Fibroblast of lung (primary cell): Measurements from ENCODE around the gene ANXA6. TPM values are rescaled to one million over a fixed set of nuclear protein-coding genes. Genes with fewer than 3 reads are reported as not detected.

ENCODE experiments used
- DNase-seq, 2 donors: peaks; one replicate each; pipeline versions ENCODE4 v3.0.0 to v3.0.0-alpha.2; 2010; ENCODE audit warnings: low read depth in 2 of 2
- H2AFZ ChIP-seq: 2 replicates; pipeline ENCODE4 v1.5.1; 2012; ENCODE audit warnings: low read length, control low read depth, inconsistent platforms
- H3K27ac ChIP-seq: 2 replicates; pipeline ENCODE4 v1.5.1; 2011; ENCODE audit warnings: low read length, control low read depth; ENCODE audit not compliant: insufficient read depth
- H3K27me3 ChIP-seq: 2 replicates; pipeline ENCODE4 v1.5.1; 2011; ENCODE audit warnings: mild to moderate bottlenecking, low read length; ENCODE audit not compliant: control insufficient read depth, insufficient read depth
- H3K36me3 ChIP-seq: 2 replicates; pipeline ENCODE4 v1.5.1; 2011; ENCODE audit warnings: low read length; ENCODE audit not compliant: control insufficient read depth, insufficient read depth
- H3K4me1 ChIP-seq: 2 replicates; pipeline ENCODE4 v1.5.1; 2011; ENCODE audit warnings: low read length; ENCODE audit not compliant: control insufficient read depth, insufficient read depth; ENCODE audit errors: extremely low read depth
- H3K4me2 ChIP-seq: 2 replicates; pipeline ENCODE4 v1.5.1; 2011; ENCODE audit warnings: low read length, control low read depth; ENCODE audit not compliant: insufficient read depth; ENCODE audit errors: extremely low read depth
- H3K4me3 ChIP-seq, 4 experiments: fragments of 200-600 bp in 1 of 4; sonication (generic) in 1 of 4; replicated peaks in 1 of 4; 2 replicates each; pipeline ENCODE4 v1.5.1; 2011 to 2016; ENCODE audit warnings: low read length in 4 of 4, low read depth in 3 of 4, mild to moderate bottlenecking in 3 of 4, control low read depth in 2 of 4, inconsistent platforms in 1 of 4, mixed read lengths in 1 of 4; ENCODE audit not compliant: insufficient read depth in 1 of 4; ENCODE audit errors: control extremely low read depth in 1 of 4
- H3K79me2 ChIP-seq: 2 replicates; pipeline ENCODE4 v1.5.1; 2012; ENCODE audit warnings: mild to moderate bottlenecking, low read length, inconsistent platforms; ENCODE audit not compliant: control insufficient read depth, insufficient read depth
- H3K9ac ChIP-seq: 2 replicates; pipeline ENCODE4 v1.5.1; 2011; ENCODE audit warnings: mild to moderate bottlenecking, low read length, control low read depth; ENCODE audit not compliant: insufficient read depth
- H3K9me3 ChIP-seq: 2 replicates; pipeline ENCODE4 v1.5.1; 2012; ENCODE audit warnings: low read depth, low read length; ENCODE audit not compliant: control insufficient read depth, insufficient read depth
- H4K20me1 ChIP-seq: 2 replicates; pipeline ENCODE4 v1.5.1; 2011; ENCODE audit warnings: low read length; ENCODE audit not compliant: control insufficient read depth, insufficient read depth; ENCODE audit errors: extremely low read depth
- EZH2 ChIP-seq: IDR thresholded peaks from 2 replicates; pipeline ENCODE4 v1.5.1; 2012; ENCODE audit warnings: low read length, control low read depth, mild to moderate bottlenecking; ENCODE audit errors: missing control alignments
- polyA plus RNA-seq, 2 donors: library from polyadenylated mRNA; depleted of rRNA in 1 of 2; stranded (reverse) in 1 of 2; unstranded in 1 of 2; fragments of >200 nt; gene quantifications; 2 replicates each; pipeline ENCODE4 v1.2.1, GENCODE V29; 2011 to 2012; ENCODE audit warnings: missing spikeins in 1 of 2
- total RNA-seq: library from RNA; depleted of rRNA; stranded (reverse); fragments of >200 nt; gene quantifications from 2 replicates; pipeline ENCODE4 v1.2.1, GENCODE V29; 2014
- TF ChIP-seq, protein P1 (sequence below), 2 donors: IDR thresholded peaks in 1 of 2; conservative IDR thresholded peaks in 1 of 2; 1 replicate in 1 of 2; 2 replicates in 1 of 2; pipeline ENCODE4 v1.5.1; 2011 to 2012; ENCODE audit warnings: low read length in 2 of 2, control low read depth in 1 of 2, inconsistent platforms in 1 of 2, low read depth in 1 of 2, mild to moderate bottlenecking in 1 of 2

Gene ANXA6
- total and polyA plus RNA-seq, 2 donors (not counting 1 experiment from before 2014, with no cell fraction given), result 591 to 615 TPM

DNA sequence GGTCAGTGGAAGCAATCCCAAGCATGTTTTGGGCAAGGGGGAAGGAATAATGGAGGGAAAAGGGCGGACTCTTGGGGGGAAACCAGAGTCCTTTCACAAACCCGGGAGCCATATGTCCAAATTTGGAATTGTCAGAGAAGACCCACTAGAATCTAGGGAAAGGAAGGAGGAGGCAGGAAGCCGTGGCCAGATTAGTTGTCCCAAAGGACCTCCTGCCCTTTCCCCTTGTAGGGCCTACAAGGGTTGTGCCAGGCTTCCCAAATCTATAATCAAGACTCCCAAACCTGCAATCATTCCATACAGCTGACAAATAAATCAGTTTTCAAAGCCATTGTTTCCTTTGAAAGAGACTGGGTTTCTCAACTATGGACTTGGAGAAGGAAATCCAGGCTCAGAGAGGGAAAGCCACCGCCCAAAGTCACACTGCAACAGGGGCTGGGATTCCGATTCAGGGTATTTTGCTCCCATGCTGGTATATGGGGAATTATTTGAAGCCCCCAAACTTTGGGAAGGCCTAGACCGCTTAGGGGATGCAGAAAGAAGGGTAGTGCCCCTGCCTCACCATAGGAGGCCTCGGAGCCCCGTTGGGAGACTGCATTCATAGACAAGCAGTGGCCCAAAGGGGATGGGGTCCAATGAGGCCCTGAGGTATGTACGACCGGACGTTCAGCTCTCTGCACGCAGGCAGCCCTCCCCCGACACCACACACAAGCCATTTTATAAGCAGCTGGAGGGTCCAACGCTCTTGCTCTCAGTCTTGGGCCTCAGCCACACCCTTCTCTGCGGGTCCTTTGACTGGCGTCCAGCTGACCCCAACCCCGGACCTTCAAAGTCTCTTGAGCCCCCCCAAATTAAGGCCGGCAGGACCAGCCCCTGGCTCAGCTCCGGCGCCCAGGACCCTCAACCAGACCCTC, 815 bp downstream of the ANXA6 start:
- Histone ChIP-seq H2AFZ (no peak overlapping the region), H3K79me2 (peaks cover 58% of the 10 kb centered on the region), H3K9ac (peak overlapping the region; percentile 74), H3K36me3 (no peaks in the 10 kb centered on the region), H3K27me3 (no peaks in the 10 kb centered on the region), H4K20me1 (no peaks in the 10 kb centered on the region), H3K4me1 (peaks cover 25% of the 10 kb centered on the region), H3K4me2 (peak overlapping the region; percentile 98), H3K9me3 (no peaks in the 10 kb centered on the region), H3K4me3 (peak overlapping the region; percentile 75 to 98 (median 82)), H3K27ac (peak overlapping the region; percentile 76)
- TF ChIP-seq, protein P1, sequence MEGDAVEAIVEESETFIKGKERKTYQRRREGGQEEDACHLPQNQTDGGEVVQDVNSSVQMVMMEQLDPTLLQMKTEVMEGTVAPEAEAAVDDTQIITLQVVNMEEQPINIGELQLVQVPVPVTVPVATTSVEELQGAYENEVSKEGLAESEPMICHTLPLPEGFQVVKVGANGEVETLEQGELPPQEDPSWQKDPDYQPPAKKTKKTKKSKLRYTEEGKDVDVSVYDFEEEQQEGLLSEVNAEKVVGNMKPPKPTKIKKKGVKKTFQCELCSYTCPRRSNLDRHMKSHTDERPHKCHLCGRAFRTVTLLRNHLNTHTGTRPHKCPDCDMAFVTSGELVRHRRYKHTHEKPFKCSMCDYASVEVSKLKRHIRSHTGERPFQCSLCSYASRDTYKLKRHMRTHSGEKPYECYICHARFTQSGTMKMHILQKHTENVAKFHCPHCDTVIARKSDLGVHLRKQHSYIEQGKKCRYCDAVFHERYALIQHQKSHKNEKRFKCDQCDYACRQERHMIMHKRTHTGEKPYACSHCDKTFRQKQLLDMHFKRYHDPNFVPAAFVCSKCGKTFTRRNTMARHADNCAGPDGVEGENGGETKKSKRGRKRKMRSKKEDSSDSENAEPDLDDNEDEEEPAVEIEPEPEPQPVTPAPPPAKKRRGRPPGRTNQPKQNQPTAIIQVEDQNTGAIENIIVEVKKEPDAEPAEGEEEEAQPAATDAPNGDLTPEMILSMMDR (conservative IDR thresholded peaks at IDR 0.05 in 1 of 2, IDR thresholded peaks at IDR 0.05 in 1 of 2; ENCODE audit: low read depth in 1 of 2, low read length in 2 of 2), result peak in 1 of 2 donors; percentile 7
- no peak for TF ChIP-seq EZH2
- DNase-seq, result peak; percentile 35 to 44

DNA sequence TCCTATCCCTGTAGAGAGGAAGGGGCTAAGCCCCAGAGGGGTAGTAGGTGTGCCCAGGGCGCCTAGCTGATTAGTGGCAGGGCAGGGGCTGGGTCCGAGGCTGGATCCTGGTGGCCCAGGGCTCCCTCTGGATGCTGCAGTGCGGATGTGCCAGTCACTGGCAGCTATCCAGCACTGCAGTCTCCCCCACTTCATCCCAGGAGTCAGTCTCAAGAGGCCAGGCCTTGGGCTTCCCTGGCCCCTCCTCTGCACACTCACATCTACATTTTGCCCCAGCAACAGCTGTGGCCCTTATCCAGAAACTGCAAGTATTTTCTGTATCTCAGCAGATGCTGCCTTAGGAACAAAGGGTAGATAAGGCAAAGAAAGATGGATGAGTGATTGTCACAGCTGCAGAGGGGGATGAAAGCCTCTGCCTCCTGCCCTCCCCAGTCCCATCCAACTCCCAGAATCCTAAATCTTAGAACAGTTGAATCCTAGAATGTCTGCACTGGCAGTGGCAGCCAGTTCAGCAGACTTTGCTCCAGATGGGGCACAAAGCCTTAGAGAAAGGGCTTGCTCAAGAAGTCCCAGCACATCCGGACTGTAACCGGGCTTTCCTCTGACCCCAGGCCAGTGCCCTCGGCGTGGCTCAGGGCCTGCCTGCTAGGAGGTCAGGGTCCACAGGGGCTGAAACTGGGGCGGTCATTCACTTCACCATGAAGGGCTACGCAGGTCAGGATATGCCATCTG, 1.6 kb downstream of the ANXA6 start:
- Histone ChIP-seq H3K9ac (peak overlapping the region; percentile 74), H3K4me1 (peaks cover 33% of the 10 kb centered on the region), H2AFZ (no peak overlapping the region), H3K79me2 (peaks cover 67% of the 10 kb centered on the region), H3K4me3 (peak overlapping the region; percentile 75 to 98 (median 82)), H3K9me3 (no peaks in the 10 kb centered on the region), H3K27ac (peak overlapping the region; percentile 76), H3K36me3 (no peaks in the 10 kb centered on the region), H4K20me1 (peaks cover under 1% of the 10 kb centered on the region), H3K27me3 (no peaks in the 10 kb centered on the region), H3K4me2 (peak overlapping the region; percentile 98)
- no peak for TF ChIP-seq EZH2
- TF ChIP-seq, protein P1 (conservative IDR thresholded peaks at IDR 0.05 in 1 of 2, IDR thresholded peaks at IDR 0.05 in 1 of 2; ENCODE audit: low read depth in 1 of 2, low read length in 2 of 2), result no peak
- DNase-seq, result peak; percentile 67 to 72
